B cell (primary cell): ENCODE results near the gene PRRX1. TPM values are rescaled to one million over a fixed set of nuclear protein-coding genes. Genes with fewer than 3 reads are reported as not detected.

Experiments used
- ATAC-seq: fragments of 200-7000 bp; cut with Tn5 transposase; one replicate; pipeline ENCODE4 v1.10.0; 2021; ENCODE audit warnings: low read depth, mild to moderate bottlenecking, moderate number of reproducible peaks, moderate library complexity
- CTCF ChIA-PET: fragments of 350-600 bp; sonication (Branson Sonifier 250); formaldehyde crosslinking; loops from one replicate; lab custom pipeline; 2021; ENCODE audit warnings: antibody characterized with exemption, inconsistent platforms; lab: Charles Lee
- POLR2A ChIA-PET: fragments of 350-600 bp; sonication (Branson Sonifier 250); formaldehyde crosslinking; loops from one replicate; lab custom pipeline; 2021; ENCODE audit warnings: antibody characterized with exemption; lab: Charles Lee
- DNase-seq: peaks from one replicate; pipeline ENCODE4 v3.0.0; 2013
- H2AFZ ChIP-seq: 2 replicates; pipeline ENCODE4 v1.6.1; 2012; ENCODE audit warnings: mild to moderate bottlenecking, low read depth, low read length; ENCODE audit not compliant: insufficient read depth, poor library complexity, severe bottlenecking
- H3K27ac ChIP-seq, 2 donors: 1 replicate in 1 of 2; 2 replicates in 1 of 2; pipeline ENCODE4 v1.5.1; 2012 to 2013; ENCODE audit warnings: low read length in 2 of 2, mild to moderate bottlenecking in 2 of 2, moderate library complexity in 1 of 2
- H3K27me3 ChIP-seq, 4 experiments: fragments of 200-600 bp in 1 of 4; sonication (generic) in 1 of 4; replicated peaks in 1 of 4; 1 replicate in 2 of 4; 2 replicates in 2 of 4; pipeline versions ENCODE4 v1.6.1 to v1.7.0; 2013 to 2016; ENCODE audit warnings: low read length in 3 of 4, mild to moderate bottlenecking in 2 of 4, mixed read lengths in 1 of 4, moderate library complexity in 1 of 4; ENCODE audit not compliant: insufficient read depth in 4 of 4, control insufficient read depth in 3 of 4; ENCODE audit errors: control extremely low read depth in 1 of 4
- H3K36me3 ChIP-seq, 2 experiments: replicated peaks in 1 of 2; 1 replicate in 1 of 2; 2 replicates in 1 of 2; pipeline versions ENCODE4 v1.6.1 to v1.7.1; 2013; ENCODE audit warnings: low read length in 1 of 2; ENCODE audit not compliant: insufficient read depth in 2 of 2, control insufficient read depth in 1 of 2; ENCODE audit errors: control extremely low read depth in 1 of 2, extremely low read depth in 1 of 2
- H3K4me1 ChIP-seq, 2 donors: fragments of 200-600 bp in 1 of 2; sonication (generic) in 1 of 2; 1 replicate in 1 of 2; 2 replicates in 1 of 2; pipeline versions ENCODE4 v1.5.1 to v1.6.1; 2013 to 2017; ENCODE audit warnings: low read length in 2 of 2; ENCODE audit not compliant: control insufficient read depth in 2 of 2, insufficient read depth in 2 of 2
- H3K4me2 ChIP-seq: replicated peaks from 2 replicates; pipeline ENCODE3; 2012; ENCODE audit warnings: mild to moderate bottlenecking, low read depth, low read length; ENCODE audit not compliant: poor library complexity, severe bottlenecking
- H3K4me3 ChIP-seq, 5 experiments: fragments of 200-600 bp in 1 of 5; sonication (generic) in 1 of 5; 1 replicate in 3 of 5; 2 replicates in 2 of 5; pipeline versions ENCODE4 v1.5.1 to v1.7.0; 2011 to 2016; ENCODE audit warnings: low read length in 4 of 5, mild to moderate bottlenecking in 4 of 5, low read depth in 2 of 5, control low read depth in 1 of 5, moderate library complexity in 1 of 5; ENCODE audit not compliant: insufficient read depth in 1 of 5; ENCODE audit errors: control extremely low read depth in 1 of 5, extremely low read depth in 1 of 5
- H3K79me2 ChIP-seq: fragments of 200-600 bp; sonication (generic); one replicate; pipeline ENCODE4 v1.6.0; 2016; ENCODE audit warnings: low read length; ENCODE audit not compliant: control insufficient read depth, insufficient read depth
- H3K9ac ChIP-seq: fragments of 200-600 bp; sonication (generic); 2 replicates; pipeline ENCODE4 v1.6.1; 2017; ENCODE audit warnings: mild to moderate bottlenecking, low read length, moderate library complexity
- H3K9me3 ChIP-seq, 3 donors: one replicate each; pipeline versions ENCODE4 v1.6.1 to v1.7.1; 2013; ENCODE audit warnings: low read length in 2 of 3; ENCODE audit not compliant: control insufficient read depth in 2 of 3, insufficient read depth in 1 of 3; ENCODE audit errors: control extremely low read depth in 1 of 3
- H4K20me1 ChIP-seq: 2 replicates; pipeline ENCODE4 v1.6.0; 2012; ENCODE audit warnings: mild to moderate bottlenecking, low read length; ENCODE audit not compliant: insufficient read depth, control insufficient read depth, poor library complexity, severe bottlenecking
- H3K27ac Mint-ChIP-seq: one replicate; pipeline ENCODE4 v1.8.0; 2021; ENCODE audit warnings: mixed read lengths
- H3K27me3 Mint-ChIP-seq: one replicate; pipeline ENCODE4 v1.8.0; 2021; ENCODE audit warnings: mixed read lengths
- H3K4me1 Mint-ChIP-seq: one replicate; pipeline ENCODE4 v1.8.0; 2021; ENCODE audit warnings: mixed read lengths
- H3K4me3 Mint-ChIP-seq: one replicate; pipeline ENCODE4 v1.8.0; 2021; ENCODE audit warnings: mixed read lengths
- H3K9me3 Mint-ChIP-seq: one replicate; pipeline ENCODE4 v1.8.0; 2022; ENCODE audit warnings: mixed read lengths; ENCODE audit not compliant: insufficient read depth
- CTCF ChIP-seq: fragments of 200-600 bp; IDR thresholded peaks from one replicate; pipeline ENCODE4 v1.8.0; 2022; ENCODE audit warnings: antibody characterized with exemption, mild to moderate bottlenecking
- EZH2 ChIP-seq: IDR thresholded peaks from 2 replicates; pipeline ENCODE4 v1.6.1; 2012; ENCODE audit warnings: borderline replicate concordance, low read depth, mild to moderate bottlenecking, moderate library complexity, low read length; ENCODE audit not compliant: insufficient read depth, poor library complexity, severe bottlenecking
- WGBS: methylation state at CpG from one replicate; pipeline ENCODE4 v1.1.5; 2013; ENCODE audit warnings: missing lambda C conversion rate; ENCODE audit not compliant: insufficient coverage; 5-methylcytosine and 5-hydroxymethylcytosine counted together
- intact Hi-C: fragments of 100-400 bp; cut with micrococcal nuclease; formaldehyde crosslinking; loops from one replicate; pipeline ENCODE4 v1.10.0; 2022
- polyA plus RNA-seq: library from polyadenylated mRNA; depleted of rRNA; stranded (reverse); fragments of >200 nt; gene quantifications from 2 replicates; pipeline ENCODE4 v1.2.3, GENCODE V29; 2012
- total RNA-seq, 2 donors: library from RNA; stranded (reverse); fragments of 120-200 nt in 1 of 2; gene quantifications; 1 replicate in 1 of 2; 2 replicates in 1 of 2; pipeline versions ENCODE4 v1.2.3 to v1.2.4, GENCODE V29; 2013 to 2022

Gene PRRX1
- total and polyA plus RNA-seq, 2 donors (not counting 1 experiment from before 2014, with no cell fraction given) = not detected

- no peak overlapping the region for H3K9ac ChIP-seq
- ChIA-PET POLR2A (no interaction called here), CTCF (no interaction called here)
- DNase-seq (no peak), ATAC-seq (no peak)
- 48% methylated on average over 4 of the region's 22 CpGs for WGBS
- H3K27ac Mint-ChIP-seq = no peak overlapping the region
- H2AFZ ChIP-seq = no peak overlapping the region
- H3K9me3 Mint-ChIP-seq = no peaks in the 10 kb centered on the region
- peaks cover 0 to 9% (median 0%) of the 10 kb centered on the region in 3 donors for H3K9me3 ChIP-seq
- H4K20me1 ChIP-seq = no peaks in the 10 kb centered on the region
- H3K4me3 Mint-ChIP-seq = no peak overlapping the region
- no peak overlapping the region for H3K4me2 ChIP-seq
- H3K27ac ChIP-seq = no peak overlapping the region
- intact Hi-C loops = no loop called here
- peaks cover 4% of the 10 kb centered on the region in 2 donors for H3K4me1 ChIP-seq
- peaks cover 0 to 61% (median 29%) of the 10 kb centered on the region in 4 experiments for H3K27me3 ChIP-seq
- H3K79me2 ChIP-seq = no peaks in the 10 kb centered on the region
- TF ChIP-seq CTCF (no peak), EZH2 (no peak)
- peaks cover 86% of the 10 kb centered on the region for H3K27me3 Mint-ChIP-seq
- H3K36me3 ChIP-seq = no peaks in the 10 kb centered on the region
- H3K4me3 ChIP-seq = no peak overlapping the region
- H3K4me1 Mint-ChIP-seq = peaks cover 6% of the 10 kb centered on the region
These were observed 5.9 kb downstream of the PRRX1 start for GRCh38 chr1:170669586-170670530.
